Ovary (tissue), 9 donors: ENCODE results near the gene MYH6. TPM values are rescaled to one million over a fixed set of nuclear protein-coding genes. Genes with fewer than 3 reads are reported as not detected.

Experiments used
- DNase-seq, 5 donors: peaks; one replicate each; pipeline ENCODE4 v3.0.0-alpha.2; 2019 to 2020
- H3K27ac ChIP-seq, 2 donors: fragments of 200-600 bp; one replicate each; pipeline versions ENCODE4 v1.5.1 to v1.8.0; 2019 to 2022
- H3K27me3 ChIP-seq: fragments of 200-600 bp; one replicate; pipeline ENCODE4 v1.8.0; 2022
- H3K36me3 ChIP-seq: fragments of 200-600 bp; sonication (generic); one replicate; pipeline ENCODE4 v1.5.1; 2019
- H3K4me1 ChIP-seq: one replicate; pipeline ENCODE4 v1.8.1; 2013; ENCODE audit warnings: mild to moderate bottlenecking, moderate library complexity; ENCODE audit not compliant: insufficient read depth
- H3K4me3 ChIP-seq: fragments of 200-600 bp; sonication (generic); one replicate; pipeline ENCODE4 v1.5.1; 2017
- H3K9me3 ChIP-seq, 2 donors: fragments of 200-600 bp in 1 of 2; sonication (generic) in 1 of 2; one replicate each; pipeline versions ENCODE4 v1.5.1 to v1.8.1; 2013 to 2019; ENCODE audit warnings: mild to moderate bottlenecking in 1 of 2, moderate library complexity in 1 of 2
- CTCF ChIP-seq, 3 donors: fragments of 450-650 bp in 2 of 3; fragments of 200-600 bp in 1 of 3; IDR thresholded peaks; one replicate each; pipeline versions ENCODE4 v1.5.1 to v1.8.0; 2016 to 2022; ENCODE audit warnings: antibody characterized with exemption in 3 of 3, mild to moderate bottlenecking in 1 of 3
- EP300 ChIP-seq: sonication (generic); formaldehyde crosslinking; IDR thresholded peaks from one replicate; pipeline ENCODE4 v1.6.1; 2017; ENCODE audit warnings: antibody characterized with exemption
- POLR2A ChIP-seq: fragments of 450-650 bp; IDR thresholded peaks from one replicate; pipeline ENCODE4 v1.6.1; 2017; ENCODE audit warnings: antibody characterized with exemption, mild to moderate bottlenecking, moderate library complexity
- WGBS, 3 donors: extraction: QIAGEN DNeasy Blood & Tissue Kit in 1 of 3; methylation state at CpG; one replicate each; pipeline versions ENCODE4 v1.1.5 to v1.1.7; 2013 to 2017; 5-methylcytosine and 5-hydroxymethylcytosine counted together
- intact Hi-C, 4 donors: fragments of 100-400 bp; cut with DNase I; formaldehyde crosslinking; loops; one replicate each; pipeline versions ENCODE4 v1.11.0 to v1.15.1; 2022 to 2023
- polyA plus RNA-seq, 2 donors: library from polyadenylated mRNA; stranded (reverse); fragments of 200-250 nt in 1 of 2; fragments of 350-450 nt in 1 of 2; fragmentation: Illumina TruSeq in 1 of 2; extraction: RNeasy Lipid Tissue Mini Kit (QIAGEN cat#74804) in 1 of 2; gene quantifications; one replicate each; pipeline ENCODE4 v1.2.3, GENCODE V29; 2013 to 2014
- total RNA-seq, 7 donors: library from RNA; depleted of rRNA in 2 of 7; stranded (reverse); fragments of >200 nt in 2 of 7; fragmentation: NEBNext Ultra II Directional in 3 of 7; extraction: Animal tissue kit (Norgen Biotek cat#: 25700) in 3 of 7; gene quantifications; one replicate each; pipeline versions ENCODE4 v1.1.0 to v1.2.4, GENCODE V29; 2016 to 2023
- donor health status: DM: no; HTN: no; CAD: no; lungs with moderate emphysema.
- donor health status: DM: no; HTN: no; CAD: no.
- donor health status: Bipolar disorder and iron deficiency.
- donor health status: DM: yes; HTN: yes; CAD: no.
- donor health status: DM: no; HTN: no; CAD: no.
- donor health status: DM: yes; HTN: yes; CAD: no.

Gene MYH6
- total and polyA plus RNA-seq, 9 donors, result 0.07 to 1.1 (median 0.50) TPM; not detected in 4

DNA sequence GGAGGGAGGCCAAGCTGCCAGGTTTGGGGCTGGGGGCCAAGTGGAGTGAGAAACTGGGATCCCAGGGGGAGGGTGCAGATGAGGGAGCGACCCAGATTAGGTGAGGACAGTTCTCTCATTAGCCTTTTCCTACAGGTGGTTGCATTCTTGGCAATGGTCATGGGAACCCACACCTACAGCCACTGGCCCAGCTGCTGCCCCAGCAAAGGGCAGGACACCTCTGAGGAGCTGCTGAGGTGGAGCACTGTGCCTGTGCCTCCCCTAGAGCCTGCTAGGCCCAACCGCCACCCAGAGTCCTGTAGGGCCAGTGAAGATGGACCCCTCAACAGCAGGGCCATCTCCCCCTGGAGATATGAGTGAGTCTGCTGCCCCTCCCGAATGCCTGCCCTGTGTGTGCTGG is 35.0 kb downstream of the MYH6 start:
- DNase-seq, result no peak
- TF ChIP-seq POLR2A (no peak), CTCF (IDR thresholded peaks at IDR 0.05) (no peak)
- Histone ChIP-seq H3K27me3 (no peaks in the 10 kb centered on the region), H3K4me3 (no peak overlapping the region), H3K4me1 (no peaks in the 10 kb centered on the region), H3K27ac (no peak overlapping the region), H3K9me3 (no peaks in the 10 kb centered on the region), H3K36me3 (no peaks in the 10 kb centered on the region)
- 81 to 84% (median 84%) methylated on average over 3 of the region's 3 CpGs for WGBS, 3 donors
- intact Hi-C loops, result loop anchor here in 2 of 4 donors (10.0 kb wide), 2 partner anchors 98 to 108 kb away; no protein-coding TSS in a partner anchor

- Histone ChIP-seq H3K36me3 (no peaks in the 10 kb centered on the region), H3K9me3 (no peaks in the 10 kb centered on the region), H3K27me3 (no peaks in the 10 kb centered on the region), H3K4me3 (no peak within 1 kb of the TSS), H3K27ac (no peak within 1 kb of the TSS), H3K4me1 (no peaks in the 10 kb centered on the region)
- 41 to 59% (median 57%) methylated on average over 2 of the region's 2 CpGs for WGBS, 3 donors
- DNase-seq, result no peak
- intact Hi-C loops, result loop anchor here in 2 of 4 donors (10.0 kb wide), 2 partner anchors 98 to 108 kb away; no protein-coding TSS in a partner anchor
- TF ChIP-seq EP300 (no peak), POLR2A (no peak), CTCF (IDR thresholded peaks at IDR 0.05) (no peak)
These were observed 35.6 kb downstream of the MYH6 start, which contains the start of gene IL25 for GRCh38 chr14:23372509-23372908. Gene IL25, plus strand, starts transcription at chr14:23372809.

GRCh38 chr14:23371865-23372264 is 36.2 kb downstream of the MYH6 start:
- DNase-seq, result no peak
- intact Hi-C loops, result loop anchor here in 2 of 4 donors (10.0 kb wide), 2 partner anchors 97 to 107 kb away; no protein-coding TSS in a partner anchor
- TF ChIP-seq EP300, result no peak
- TF ChIP-seq CTCF (IDR thresholded peaks at IDR 0.05), result no peak
- no peak for TF ChIP-seq POLR2A
- Histone ChIP-seq H3K27ac (no peak overlapping the region), H3K4me3 (no peak overlapping the region), H3K9me3 (no peaks in the 10 kb centered on the region), H3K4me1 (no peaks in the 10 kb centered on the region), H3K27me3 (no peaks in the 10 kb centered on the region), H3K36me3 (no peaks in the 10 kb centered on the region)
- WGBS, 3 donors, result 82 to 100% (median 89%) methylated on average over 1 of the region's 1 CpG

GRCh38 chr14:23370221-23370620 is 37.9 kb downstream of the MYH6 start:
- 43 to 68% (median 46%) methylated on average over 1 of the region's 1 CpG for WGBS, 3 donors
- no peak overlapping the region for H3K4me3 ChIP-seq
- H3K27me3 ChIP-seq, result no peaks in the 10 kb centered on the region
- no peak overlapping the region for H3K27ac ChIP-seq
- no peak for DNase-seq
- H3K9me3 ChIP-seq, result no peaks in the 10 kb centered on the region
- no peaks in the 10 kb centered on the region for H3K4me1 ChIP-seq
- H3K36me3 ChIP-seq, result no peaks in the 10 kb centered on the region
- TF ChIP-seq EP300 (no peak), CTCF (IDR thresholded peaks at IDR 0.05) (no peak), POLR2A (no peak)
- intact Hi-C loops, result loop anchor here in 2 of 4 donors (10.0 kb wide), 2 partner anchors 95 to 105 kb away; no protein-coding TSS in a partner anchor
